ENCODE measurements around the gene PAXIP1.

The PAXIP1 gene

DNA sequence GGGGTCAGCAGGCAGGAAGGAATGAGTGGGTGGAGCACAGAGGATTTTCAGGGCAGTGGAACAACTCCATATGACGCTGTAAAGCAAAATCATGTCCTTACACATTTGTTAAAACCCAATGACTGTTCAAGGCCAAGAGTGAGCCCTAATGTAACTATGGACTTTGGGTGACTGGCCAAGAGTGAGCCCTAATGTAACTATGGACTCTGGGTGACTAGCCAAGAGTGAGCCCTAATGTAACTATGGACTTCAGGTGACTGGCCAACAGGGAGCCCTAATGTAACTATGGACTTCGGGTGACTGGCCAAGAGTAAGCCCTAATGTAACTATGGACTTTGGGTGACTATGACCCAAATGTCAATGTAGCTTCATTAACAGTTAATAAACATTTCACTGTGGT, 52.0 kb downstream of the PAXIP1 start:
- in situ Hi-C loops (cut with MboI; ENCODE audit: low sequenced_read_pairs): no loop called here

- in situ Hi-C loops (cut with MboI; ENCODE audit: low sequenced_read_pairs): loop anchor here (25.0 kb wide), 1 partner anchor 415 kb away; no protein-coding TSS in a partner anchor
Measured at GRCh38 chr7:154947604-154948003, 55.3 kb downstream of the PAXIP1 start.

- in situ Hi-C loops (cut with MboI; ENCODE audit: low sequenced_read_pairs): loop anchor here (25.0 kb wide), 1 partner anchor 416 kb away; no protein-coding TSS in a partner anchor
Measured at GRCh38 chr7:154946166-154946565, 56.8 kb downstream of the PAXIP1 start.

GRCh38 chr7:154943906-154944305, 59.0 kb downstream of the PAXIP1 start:
- in situ Hi-C loops (cut with MboI; ENCODE audit: low sequenced_read_pairs): loop anchor here (25.0 kb wide), 1 partner anchor 418 kb away; no protein-coding TSS in a partner anchor

GRCh38 chr7:154942691-154943090, 60.2 kb downstream of the PAXIP1 start:
- in situ Hi-C loops (cut with MboI; ENCODE audit: low sequenced_read_pairs): loop anchor here (25.0 kb wide), 1 partner anchor 420 kb away; no protein-coding TSS in a partner anchor

GRCh38 chr7:154937837-154938236, 65.1 kb downstream of the PAXIP1 start:
- in situ Hi-C loops (cut with MboI; ENCODE audit: low sequenced_read_pairs): loop anchor here (25.0 kb wide), 1 partner anchor 424 kb away; no protein-coding TSS in a partner anchor

DNA sequence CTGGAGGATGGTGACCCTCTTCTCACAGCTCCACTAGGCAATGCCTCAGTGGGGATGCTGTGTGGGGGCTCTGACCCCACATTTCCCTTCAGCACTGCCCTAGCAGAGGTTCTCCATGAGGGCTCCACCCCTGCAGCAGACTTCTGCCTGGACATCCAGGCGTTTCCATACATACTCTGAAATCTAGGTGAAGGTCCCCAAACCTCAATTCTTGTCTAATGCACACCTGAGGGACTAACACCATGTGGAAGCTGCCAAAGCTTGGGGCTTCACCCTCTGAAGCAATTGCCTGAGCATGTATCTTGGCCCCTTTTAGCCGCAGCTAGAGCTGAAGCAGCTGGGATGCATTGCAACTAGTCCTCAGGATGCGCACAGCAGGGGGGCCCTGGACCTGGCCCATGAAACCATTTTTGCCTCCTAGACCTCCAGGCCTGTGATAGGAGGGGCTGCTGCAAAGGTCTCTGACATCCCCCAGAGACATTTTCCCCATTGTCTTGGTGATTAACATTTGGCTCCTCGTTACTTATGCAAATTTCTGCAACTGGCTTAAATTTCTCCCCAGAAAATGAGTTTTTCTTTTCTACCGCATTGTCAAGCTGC, 68.5 kb downstream of the PAXIP1 start:
- in situ Hi-C loops (cut with MboI; ENCODE audit: low sequenced_read_pairs): loop anchor here (25.0 kb wide), 1 partner anchor 428 kb away; no protein-coding TSS in a partner anchor

DNA sequence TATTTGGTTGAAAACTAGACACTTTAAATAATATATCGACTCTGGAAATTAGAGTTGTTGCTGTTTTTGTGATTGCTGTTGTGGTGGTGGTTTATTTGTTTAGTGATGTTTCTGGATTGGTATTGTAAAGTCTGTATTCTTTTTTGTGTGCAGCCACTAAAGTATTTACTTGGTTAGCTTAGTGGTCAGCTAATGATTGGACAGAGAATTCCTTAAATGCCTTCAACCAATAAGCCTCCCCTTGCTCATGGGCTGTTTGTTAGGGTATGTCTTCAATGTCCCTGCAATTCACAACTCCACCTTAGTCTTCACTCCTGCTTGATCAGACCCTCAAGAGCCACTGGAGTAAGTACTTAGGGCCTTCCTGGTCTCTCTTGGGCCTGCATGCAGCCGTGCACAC, 71.0 kb downstream of the PAXIP1 start:
- in situ Hi-C loops (cut with MboI; ENCODE audit: low sequenced_read_pairs): loop anchor here (25.0 kb wide), 1 partner anchor 430 kb away; no protein-coding TSS in a partner anchor

- in situ Hi-C loops (cut with MboI; ENCODE audit: low sequenced_read_pairs): loop anchor here (25.0 kb wide), 1 partner anchor 433 kb away; no protein-coding TSS in a partner anchor
Measured at GRCh38 chr7:154929006-154929726, 73.8 kb downstream of the PAXIP1 start.

- in situ Hi-C loops (cut with MboI; ENCODE audit: low sequenced_read_pairs): loop anchor here (25.0 kb wide), 1 partner anchor 434 kb away; no protein-coding TSS in a partner anchor
Measured at GRCh38 chr7:154928136-154929005, 74.6 kb downstream of the PAXIP1 start.

DNA sequence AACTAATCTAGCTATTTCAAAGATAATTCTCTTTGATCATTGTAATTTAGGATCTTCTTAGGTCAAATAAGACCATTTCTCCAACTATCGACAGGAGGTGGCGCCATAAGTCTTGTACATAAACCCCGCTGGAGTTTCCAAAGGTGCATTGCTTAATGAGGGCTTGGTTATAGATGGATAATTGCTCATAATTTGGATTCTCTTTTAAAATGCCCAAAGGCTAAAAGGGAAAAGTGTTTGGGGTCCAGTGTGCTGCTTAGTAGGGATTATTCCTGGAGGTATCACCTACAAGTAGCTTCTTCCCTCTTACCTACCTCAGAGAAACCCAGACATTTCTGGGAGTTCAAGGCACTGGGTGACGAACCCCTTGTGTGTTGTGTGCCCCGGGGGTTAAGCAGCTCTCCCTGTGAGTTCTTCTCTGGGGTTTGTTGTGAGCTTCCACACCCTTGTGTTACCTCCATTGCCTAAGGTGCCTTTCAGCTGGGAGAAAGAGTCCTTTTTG, 75.2 kb downstream of the PAXIP1 start:
- in situ Hi-C loops (cut with MboI; ENCODE audit: low sequenced_read_pairs): loop anchor here (25.0 kb wide), 1 partner anchor 435 kb away; no protein-coding TSS in a partner anchor

DNA sequence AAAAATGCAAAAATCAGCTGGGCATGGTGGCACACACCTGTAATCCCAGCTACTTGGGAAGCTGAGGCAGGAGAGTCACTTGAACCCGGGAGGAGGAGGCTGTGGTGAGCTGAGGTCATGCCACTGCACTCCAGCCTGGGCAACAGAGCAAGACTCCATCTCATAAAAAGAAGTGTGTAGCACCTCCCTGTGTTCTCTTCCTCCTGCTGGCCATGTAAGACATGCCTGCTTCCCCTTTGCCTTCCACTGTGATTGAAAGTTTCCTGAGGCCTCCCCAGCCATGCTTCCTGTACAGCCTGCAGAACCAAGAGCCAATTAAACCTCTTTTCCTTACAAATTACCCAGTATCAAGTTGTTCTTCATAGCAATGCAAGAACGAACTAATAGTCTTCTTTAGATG, 80.5 kb downstream of the PAXIP1 start:
- in situ Hi-C loops (cut with MboI; ENCODE audit: low sequenced_read_pairs): loop anchor here (25.0 kb wide), 1 partner anchor 840 kb away; no protein-coding TSS in a partner anchor

GRCh38 chr7:154919344-154920225, 83.3 kb downstream of the PAXIP1 start:
- in situ Hi-C loops (cut with MboI; ENCODE audit: low sequenced_read_pairs): loop anchor here (25.0 kb wide), 1 partner anchor 843 kb away; no protein-coding TSS in a partner anchor

DNA sequence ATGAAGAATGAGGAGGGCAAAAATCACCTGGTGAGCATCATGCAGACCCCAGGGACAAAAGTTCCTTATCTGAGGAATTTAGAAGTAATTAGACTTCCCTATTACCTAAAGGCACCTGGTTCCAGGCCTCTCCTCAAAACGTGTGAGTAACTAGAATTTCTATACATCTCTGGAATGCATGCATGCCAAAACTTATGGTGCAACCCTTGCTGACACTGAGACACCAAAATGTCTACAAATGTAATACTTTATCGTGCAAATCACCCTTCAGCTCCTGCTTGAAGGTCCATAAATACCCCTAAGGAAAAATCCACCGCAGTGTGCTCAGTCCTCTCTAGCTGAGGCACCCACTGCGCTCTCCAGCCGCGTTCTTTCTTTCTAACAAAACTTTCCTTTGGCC, 84.2 kb downstream of the PAXIP1 start:
- in situ Hi-C loops (cut with MboI; ENCODE audit: low sequenced_read_pairs): loop anchor here (25.0 kb wide), 1 partner anchor 844 kb away; no protein-coding TSS in a partner anchor

- in situ Hi-C loops (cut with MboI; ENCODE audit: low sequenced_read_pairs): loop anchor here (25.0 kb wide), 1 partner anchor 844 kb away; no protein-coding TSS in a partner anchor
Measured at GRCh38 chr7:154918266-154918665, 84.7 kb downstream of the PAXIP1 start.

DNA sequence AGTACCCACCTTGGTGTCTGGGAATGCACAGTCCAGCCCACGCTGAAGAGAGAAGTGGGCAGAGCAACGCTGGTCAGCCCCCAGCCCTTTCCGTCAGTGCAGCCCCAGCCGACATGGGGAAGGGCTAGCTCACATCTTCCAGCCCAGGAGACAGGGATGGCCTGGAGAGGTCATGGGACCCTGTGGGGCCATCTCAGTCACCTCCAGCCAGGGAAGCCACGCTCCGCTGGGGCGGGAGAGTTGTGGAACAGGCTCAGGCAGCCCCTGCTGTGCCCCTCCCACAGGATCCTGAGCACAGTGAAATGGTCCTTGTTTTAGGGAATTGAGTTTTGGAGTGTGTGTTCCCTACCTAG, 85.1 kb downstream of the PAXIP1 start:
- in situ Hi-C loops (cut with MboI; ENCODE audit: low sequenced_read_pairs): loop anchor here (25.0 kb wide), 1 partner anchor 845 kb away; no protein-coding TSS in a partner anchor

GRCh38 chr7:154916856-154917807, 85.8 kb downstream of the PAXIP1 start:
- in situ Hi-C loops (cut with MboI; ENCODE audit: low sequenced_read_pairs): loop anchor here (25.0 kb wide), 1 partner anchor 845 kb away; no protein-coding TSS in a partner anchor

DNA sequence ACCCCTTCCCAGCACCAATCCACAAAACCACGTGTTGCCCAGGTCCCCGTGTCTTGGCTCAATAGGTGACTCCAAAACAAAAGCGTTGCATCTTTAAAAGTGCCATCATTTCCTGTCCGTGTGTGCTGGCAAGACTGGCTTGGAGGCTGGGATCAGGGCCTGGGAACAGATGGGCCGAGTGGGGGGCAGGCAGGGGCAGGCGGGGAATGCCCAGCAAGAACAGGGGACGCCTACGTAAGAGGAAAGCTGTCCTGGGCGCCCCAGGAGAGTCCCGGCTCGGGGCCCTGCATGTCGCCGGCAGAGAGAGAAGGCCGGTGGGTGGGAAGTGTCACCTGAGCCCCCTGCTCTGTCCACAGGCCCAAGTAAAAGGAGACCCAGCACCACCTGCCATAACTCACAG, 86.5 kb downstream of the PAXIP1 start:
- in situ Hi-C loops (cut with MboI; ENCODE audit: low sequenced_read_pairs): loop anchor here (25.0 kb wide), 1 partner anchor 846 kb away; no protein-coding TSS in a partner anchor

Data from HL-60/S4 (cell line).